ENCODE data around the gene VAV1. TPM values are rescaled to one million over a fixed set of nuclear protein-coding genes. Genes with fewer than 3 reads are reported as not detected.

The VAV1 gene
- total RNA-seq, 1 experiment from 2014 or later, result not detected

GRCh38 chr19:6777434-6777833 lies 4.9 kb downstream of the VAV1 start:
- DNase-seq, result no peak
- Mint-ChIP-seq H3K4me1 (ENCODE audit: low read depth, unreplicated experiment) (no peaks in the 10 kb centered on the region), H3K4me3 (ENCODE audit: unreplicated experiment) (no peak overlapping the region), H3K27ac (ENCODE audit: unreplicated experiment) (no peak overlapping the region), H3K27me3 (ENCODE audit: insufficient read depth, unreplicated experiment) (no peaks in the 10 kb centered on the region), H3K36me3 (ENCODE audit: insufficient read depth, unreplicated experiment) (no peaks in the 10 kb centered on the region), H3K9me3 (ENCODE audit: unreplicated experiment) (peaks cover 16% of the 10 kb centered on the region)
- Histone ChIP-seq H3K36me3 (ENCODE audit: control insufficient read depth, insufficient read depth, low read length) (no peaks in the 10 kb centered on the region), H3K4me3 (ENCODE audit: low read depth, low read length) (no peak overlapping the region), H3K4me1 (no peaks in the 10 kb centered on the region), H3K27me3 (replicated peaks; ENCODE audit: control insufficient read depth, insufficient read depth, low read length) (no peaks in the 10 kb centered on the region), H3K9me3 (no peaks in the 10 kb centered on the region)
- intact Hi-C loops (cut with micrococcal nuclease; ENCODE audit: unreplicated experiment), result no loop called here
- no peak for TF ChIP-seq CTCF (IDR thresholded peaks at IDR 0.05; ENCODE audit: insufficient read depth in 1 of 2, low read depth in 1 of 2, low read length in 1 of 2, severe bottlenecking in 1 of 2, unreplicated experiment in 1 of 2)
- CTCF ChIA-PET, result no interaction called here
- BruUV-seq (replicated peaks), result no TSS peak
- POLR2A ChIA-PET, result no interaction called here

- Mint-ChIP-seq H3K27ac (ENCODE audit: unreplicated experiment) (no peak overlapping the region), H3K4me3 (ENCODE audit: unreplicated experiment) (no peak overlapping the region), H3K4me1 (ENCODE audit: low read depth, unreplicated experiment) (no peaks in the 10 kb centered on the region), H3K27me3 (ENCODE audit: insufficient read depth, unreplicated experiment) (no peaks in the 10 kb centered on the region), H3K36me3 (ENCODE audit: insufficient read depth, unreplicated experiment) (no peaks in the 10 kb centered on the region), H3K9me3 (ENCODE audit: unreplicated experiment) (peaks cover 16% of the 10 kb centered on the region)
- no peak for DNase-seq
- BruUV-seq (replicated peaks), result no TSS peak
- H3K4me1 ChIP-seq, result no peaks in the 10 kb centered on the region
- intact Hi-C loops (cut with micrococcal nuclease; ENCODE audit: unreplicated experiment), result no loop called here
- no peaks in the 10 kb centered on the region for H3K27me3 ChIP-seq (replicated peaks; ENCODE audit: control insufficient read depth, insufficient read depth, low read length)
- TF ChIP-seq CTCF (IDR thresholded peaks at IDR 0.05; ENCODE audit: insufficient read depth in 1 of 2, low read depth in 1 of 2, low read length in 1 of 2, severe bottlenecking in 1 of 2, unreplicated experiment in 1 of 2), result no peak
- ChIA-PET POLR2A (no interaction called here), CTCF (no interaction called here)
- H3K36me3 ChIP-seq (ENCODE audit: control insufficient read depth, insufficient read depth, low read length), result no peaks in the 10 kb centered on the region
- H3K9me3 ChIP-seq, result no peaks in the 10 kb centered on the region
- H3K4me3 ChIP-seq (ENCODE audit: low read depth, low read length), result no peak overlapping the region
Measured at GRCh38 chr19:6778386-6778785, 5.9 kb downstream of the VAV1 start.

GRCh38 chr19:6779206-6779605 lies 6.7 kb downstream of the VAV1 start:
- no peak for DNase-seq
- Mint-ChIP-seq H3K4me3 (ENCODE audit: unreplicated experiment) (no peak overlapping the region), H3K36me3 (ENCODE audit: insufficient read depth, unreplicated experiment) (no peaks in the 10 kb centered on the region), H3K9me3 (ENCODE audit: unreplicated experiment) (peaks cover 16% of the 10 kb centered on the region), H3K4me1 (ENCODE audit: low read depth, unreplicated experiment) (no peaks in the 10 kb centered on the region), H3K27me3 (ENCODE audit: insufficient read depth, unreplicated experiment) (no peaks in the 10 kb centered on the region), H3K27ac (ENCODE audit: unreplicated experiment) (no peak overlapping the region)
- BruUV-seq (replicated peaks), result no TSS peak
- no peaks in the 10 kb centered on the region for H3K9me3 ChIP-seq
- no peaks in the 10 kb centered on the region for H3K36me3 ChIP-seq (ENCODE audit: control insufficient read depth, insufficient read depth, low read length)
- ChIA-PET POLR2A (no interaction called here), CTCF (interaction anchor here (0.7 kb wide), 1 partner anchor 117 kb away, joined by 3 read pairs; no protein-coding TSS in a partner anchor)
- intact Hi-C loops (cut with micrococcal nuclease; ENCODE audit: unreplicated experiment), result no loop called here
- H3K27me3 ChIP-seq (replicated peaks; ENCODE audit: control insufficient read depth, insufficient read depth, low read length), result no peaks in the 10 kb centered on the region
- no peaks in the 10 kb centered on the region for H3K4me1 ChIP-seq
- no peak overlapping the region for H3K4me3 ChIP-seq (ENCODE audit: low read depth, low read length)
- no peak for TF ChIP-seq CTCF (IDR thresholded peaks at IDR 0.05; ENCODE audit: insufficient read depth in 1 of 2, low read depth in 1 of 2, low read length in 1 of 2, severe bottlenecking in 1 of 2, unreplicated experiment in 1 of 2)

Data from Caco-2 (cell line).